Stimulated activated effector memory CD8-positive, alpha-beta T cell treated with anti-CD3 and anti-CD28 coated beads, Interleukin-12 subunit alpha, Interleukin-12 subunit beta, amount 100 ng/mL, for 72 hours (primary cell): ENCODE results near the gene THAP11.
"Not testable (repeated sequence)": the region's sequence is repeated elsewhere in the genome, so short reads cannot be mapped to it uniquely, and the experiment has no call there.

ENCODE experiments used
- ATAC-seq: fragments of 150-1000 bp; cut with Tn5 transposase; 2 replicates; pipeline ENCODE4 v1.10.0; 2021
- DNase-seq, 2 donors: peaks; one replicate each; pipeline ENCODE4 v3.0.0; 2021 to 2022; ENCODE audit warnings: low spot score in 2 of 2
- H3K27ac Mint-ChIP-seq: one replicate; pipeline ENCODE4 v1.8.0; 2022; ENCODE audit warnings: mild to moderate bottlenecking, mixed read lengths
- H3K36me3 Mint-ChIP-seq: one replicate; pipeline ENCODE4 v1.8.0; 2022; ENCODE audit warnings: mild to moderate bottlenecking, mixed read lengths
- H3K4me1 Mint-ChIP-seq: one replicate; pipeline ENCODE4 v1.8.0; 2022; ENCODE audit warnings: mixed read lengths
- H3K4me3 Mint-ChIP-seq: one replicate; pipeline ENCODE4 v1.8.0; 2022; ENCODE audit warnings: mild to moderate bottlenecking, mixed read lengths
- H3K9me3 Mint-ChIP-seq: one replicate; pipeline ENCODE4 v1.8.0; 2022; ENCODE audit warnings: mixed read lengths

Gene THAP11

GRCh38 chr16:67822511-67822910 lies 19.6 kb upstream of the THAP11 start:
- no peak overlapping the region for H3K4me3 Mint-ChIP-seq
- no peaks in the 10 kb centered on the region for H3K9me3 Mint-ChIP-seq
- H3K4me1 Mint-ChIP-seq, result no peaks in the 10 kb centered on the region
- ATAC-seq, result no peak
- no peak for DNase-seq
- H3K36me3 Mint-ChIP-seq, result no peaks in the 10 kb centered on the region
- no peak overlapping the region for H3K27ac Mint-ChIP-seq

- no peaks in the 10 kb centered on the region for H3K4me1 Mint-ChIP-seq
- H3K9me3 Mint-ChIP-seq, result no peaks in the 10 kb centered on the region
- H3K27ac Mint-ChIP-seq, result peak overlapping the region; percentile 32
- no peak for DNase-seq
- H3K4me3 Mint-ChIP-seq, result no peak overlapping the region
- no peak for ATAC-seq
- H3K36me3 Mint-ChIP-seq, result no peaks in the 10 kb centered on the region
Measured at GRCh38 chr16:67825119-67825518, 17.0 kb upstream of the THAP11 start.

DNA sequence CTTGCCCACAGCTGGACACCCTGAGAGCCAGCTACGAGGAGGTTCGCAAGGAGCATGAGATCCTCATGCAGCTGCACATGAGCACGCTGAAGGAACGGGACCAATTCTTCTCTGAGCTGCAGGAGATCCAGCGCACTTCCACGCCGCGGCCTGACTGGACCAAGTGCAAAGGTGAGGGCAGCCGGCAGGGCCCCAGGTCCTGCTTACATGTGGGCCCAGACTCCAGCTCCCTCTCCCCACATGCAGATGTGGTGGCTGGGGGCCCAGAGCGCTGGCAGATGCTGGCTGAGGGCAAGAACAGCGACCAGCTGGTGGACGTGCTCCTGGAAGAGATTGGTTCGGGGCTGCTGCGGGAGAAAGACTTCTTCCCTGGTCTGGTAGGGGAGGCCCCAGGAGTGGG lies 16.2 kb upstream of the THAP11 start:
- Mint-ChIP-seq H3K4me3 (no peak overlapping the region), H3K9me3 (no peaks in the 10 kb centered on the region), H3K27ac (no peak overlapping the region), H3K4me1 (peaks cover 3% of the 10 kb centered on the region), H3K36me3 (peaks cover 4% of the 10 kb centered on the region)
- DNase-seq (no peak), ATAC-seq (no peak)

DNA sequence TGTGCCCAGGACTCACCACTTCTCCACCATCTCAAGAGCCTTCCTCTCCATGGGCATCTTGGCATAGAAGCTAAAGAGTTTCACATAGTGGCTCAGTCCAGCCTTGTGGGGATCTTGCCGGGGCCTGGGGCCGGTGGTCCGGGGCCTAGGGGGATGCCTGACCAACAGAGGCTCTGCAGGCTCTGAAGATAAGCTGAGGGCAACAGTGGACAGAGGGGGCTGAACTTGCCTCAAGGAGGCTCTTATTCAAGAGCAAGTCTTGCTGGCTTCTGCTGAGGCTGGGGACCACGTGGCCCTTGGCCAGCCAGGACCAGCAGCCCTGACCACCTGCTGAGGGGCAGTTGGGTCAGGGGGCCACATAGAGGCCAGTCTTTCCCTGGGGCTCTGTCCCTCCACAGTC lies 13.5 kb upstream of the THAP11 start:
- DNase-seq (no peak), ATAC-seq (no peak)
- Mint-ChIP-seq H3K4me3 (no peak overlapping the region), H3K9me3 (no peaks in the 10 kb centered on the region), H3K36me3 (peaks cover 11% of the 10 kb centered on the region), H3K4me1 (peaks cover 21% of the 10 kb centered on the region), H3K27ac (no peak overlapping the region)

DNA sequence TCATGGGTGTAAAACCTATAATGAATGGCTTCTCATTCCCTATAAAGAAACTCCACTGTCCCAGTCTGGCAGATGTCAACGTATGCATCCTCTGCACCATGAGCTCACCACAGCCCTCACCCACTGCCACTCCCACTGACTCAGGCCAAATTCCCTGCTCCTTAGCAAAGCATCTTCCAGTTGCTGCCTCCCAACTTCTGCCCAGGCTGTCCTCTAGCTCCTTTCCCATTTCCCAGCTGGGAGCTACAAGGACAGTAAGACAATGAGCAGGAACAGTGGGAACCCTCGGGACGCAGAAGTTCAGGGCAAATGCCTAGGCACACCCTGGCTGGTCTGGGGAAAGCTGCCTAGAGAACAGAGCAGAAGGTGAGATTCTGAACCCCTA lies 9.1 kb upstream of the THAP11 start:
- Mint-ChIP-seq H3K4me3 (peak overlapping the region; percentile 89), H3K9me3 (no peaks in the 10 kb centered on the region), H3K27ac (peak overlapping the region; percentile 95), H3K4me1 (peaks cover 21% of the 10 kb centered on the region), H3K36me3 (peaks cover 11% of the 10 kb centered on the region)
- DNase-seq (peak in 1 of 2 donors; percentile 58), ATAC-seq (no peak)

- Mint-ChIP-seq H3K4me1 (peaks cover 21% of the 10 kb centered on the region), H3K9me3 (no peaks in the 10 kb centered on the region), H3K27ac (peak overlapping the region; percentile 95), H3K36me3 (peaks cover 11% of the 10 kb centered on the region), H3K4me3 (peak overlapping the region; percentile 89)
- ATAC-seq (peak; percentile 99), DNase-seq (peak; percentile 90 to 97)
Measured at GRCh38 chr16:67833415-67834241, 8.5 kb upstream of the THAP11 start.

- Mint-ChIP-seq H3K27ac (peak overlapping the region; percentile 95), H3K4me3 (peak overlapping the region; percentile 89), H3K9me3 (no peaks in the 10 kb centered on the region), H3K4me1 (peaks cover 21% of the 10 kb centered on the region), H3K36me3 (peaks cover 11% of the 10 kb centered on the region)
- ATAC-seq (no peak), DNase-seq (no peak)
Measured at GRCh38 chr16:67834242-67834614, 7.9 kb upstream of the THAP11 start.

DNA sequence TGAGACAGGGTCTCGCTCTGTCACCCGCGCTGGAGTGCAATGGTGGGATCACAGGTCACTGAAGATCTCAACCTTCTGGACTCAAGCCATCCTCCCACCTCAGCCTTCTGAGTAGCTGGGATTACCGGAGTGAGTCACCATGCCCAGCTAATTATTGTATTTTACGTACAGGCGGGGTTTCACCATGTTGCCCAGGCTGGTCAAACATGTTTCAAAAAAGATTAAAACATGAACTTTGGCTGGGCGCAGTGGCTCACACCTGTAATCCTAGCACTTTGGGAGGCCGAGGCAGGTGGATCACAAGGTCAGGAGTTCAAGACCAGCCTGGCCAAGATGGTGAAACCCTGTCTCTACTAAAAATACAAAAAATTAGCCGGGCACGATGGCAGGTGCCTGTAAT lies 4.9 kb upstream of the THAP11 start:
- not testable (repeated sequence) for H3K36me3 Mint-ChIP-seq, H3K9me3 Mint-ChIP-seq, DNase-seq, ATAC-seq, H3K4me3 Mint-ChIP-seq, H3K27ac Mint-ChIP-seq
- H3K4me1 Mint-ChIP-seq, result peaks cover 17% of the 10 kb centered on the region

DNA sequence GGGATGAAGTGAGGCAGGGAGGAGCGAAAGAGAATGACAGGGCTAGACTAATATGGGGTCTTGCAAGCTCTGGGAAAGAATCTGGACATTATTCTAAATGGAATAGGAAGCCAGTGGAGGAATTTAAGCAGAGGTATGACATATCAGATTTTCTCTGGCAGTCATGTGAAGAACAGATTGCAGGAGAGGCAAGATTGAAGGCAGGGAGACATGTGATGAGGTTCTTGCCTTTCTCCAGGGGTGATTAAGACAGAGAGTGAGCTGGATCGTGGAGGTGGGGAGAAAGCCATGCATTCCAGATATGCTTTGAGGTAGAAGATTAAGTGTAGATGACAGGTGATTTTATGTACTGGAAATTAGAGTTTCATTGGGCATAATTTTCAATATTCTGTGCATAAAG lies 4.3 kb upstream of the THAP11 start:
- peaks cover 14% of the 10 kb centered on the region for H3K4me1 Mint-ChIP-seq
- DNase-seq, result no peak
- H3K27ac Mint-ChIP-seq, result no peak overlapping the region
- H3K36me3 Mint-ChIP-seq, result peaks cover 3% of the 10 kb centered on the region
- H3K9me3 Mint-ChIP-seq, result no peaks in the 10 kb centered on the region
- ATAC-seq, result no peak
- H3K4me3 Mint-ChIP-seq, result no peak overlapping the region

DNA sequence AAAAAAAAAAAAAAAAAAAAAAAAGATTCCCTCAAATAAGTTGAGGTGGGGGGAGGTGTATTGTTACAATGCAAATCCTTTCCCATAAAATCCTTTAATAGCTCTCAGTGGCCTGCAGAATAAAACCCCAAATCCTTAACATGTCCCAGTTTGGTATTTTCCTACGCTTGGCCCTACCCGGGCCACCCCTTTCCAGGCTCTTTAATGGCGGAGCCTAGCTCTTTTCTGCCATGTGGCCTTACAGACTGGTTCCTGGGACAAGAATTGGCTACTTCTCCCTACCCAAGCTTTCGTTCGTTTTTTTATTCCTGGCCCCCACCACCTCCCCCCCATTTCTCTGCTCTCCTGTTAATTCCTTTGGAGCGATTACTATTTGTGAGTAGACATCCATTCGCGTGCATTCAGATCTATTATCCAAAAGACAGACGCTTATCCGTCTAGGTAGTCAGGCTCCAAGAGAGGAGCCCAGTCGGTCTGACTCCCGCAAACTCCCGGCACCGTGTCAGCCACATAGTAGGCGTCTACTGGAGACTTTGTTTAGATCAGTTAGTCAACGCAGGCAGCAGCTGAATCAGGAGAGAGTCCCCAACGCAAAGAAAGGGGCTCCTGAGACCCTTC lies 813 bp upstream of the THAP11 start:
- H3K27ac Mint-ChIP-seq, result peak overlapping the region; percentile 92
- H3K4me1 Mint-ChIP-seq, result peaks cover 34% of the 10 kb centered on the region
- no peak for DNase-seq
- H3K4me3 Mint-ChIP-seq, result peak overlapping the region; percentile 98
- H3K36me3 Mint-ChIP-seq, result peaks cover 29% of the 10 kb centered on the region
- no peaks in the 10 kb centered on the region for H3K9me3 Mint-ChIP-seq
- ATAC-seq, result no peak

DNA sequence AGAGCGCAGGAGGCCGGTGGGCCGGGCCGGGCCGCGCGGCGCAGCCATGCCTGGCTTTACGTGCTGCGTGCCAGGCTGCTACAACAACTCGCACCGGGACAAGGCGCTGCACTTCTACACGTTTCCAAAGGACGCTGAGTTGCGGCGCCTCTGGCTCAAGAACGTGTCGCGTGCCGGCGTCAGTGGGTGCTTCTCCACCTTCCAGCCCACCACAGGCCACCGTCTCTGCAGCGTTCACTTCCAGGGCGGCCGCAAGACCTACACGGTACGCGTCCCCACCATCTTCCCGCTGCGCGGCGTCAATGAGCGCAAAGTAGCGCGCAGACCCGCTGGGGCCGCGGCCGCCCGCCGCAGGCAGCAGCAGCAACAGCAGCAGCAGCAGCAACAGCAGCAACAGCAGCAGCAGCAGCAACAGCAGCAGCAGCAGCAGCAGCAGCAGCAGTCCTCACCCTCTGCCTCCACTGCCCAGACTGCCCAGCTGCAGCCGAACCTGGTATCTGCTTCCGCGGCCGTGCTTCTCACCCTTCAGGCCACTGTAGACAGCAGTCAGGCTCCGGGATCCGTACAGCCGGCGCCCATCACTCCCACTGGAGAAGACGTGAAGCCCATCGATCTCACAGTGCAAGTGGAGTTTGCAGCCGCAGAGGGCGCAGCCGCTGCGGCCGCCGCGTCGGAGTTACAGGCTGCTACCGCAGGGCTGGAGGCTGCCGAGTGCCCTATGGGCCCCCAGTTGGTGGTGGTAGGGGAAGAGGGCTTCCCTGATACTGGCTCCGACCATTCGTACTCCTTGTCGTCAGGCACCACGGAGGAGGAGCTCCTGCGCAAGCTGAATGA lies 606 bp downstream of the THAP11 start:
- peak; percentile 49 to 81 for DNase-seq
- peak overlapping the region; percentile 92 for H3K27ac Mint-ChIP-seq
- peak; percentile 37 for ATAC-seq
- no peaks in the 10 kb centered on the region for H3K9me3 Mint-ChIP-seq
- peaks cover 34% of the 10 kb centered on the region for H3K36me3 Mint-ChIP-seq
- H3K4me1 Mint-ChIP-seq, result peaks cover 38% of the 10 kb centered on the region
- peak overlapping the region; percentile 98 for H3K4me3 Mint-ChIP-seq

- Mint-ChIP-seq H3K36me3 (peaks cover 35% of the 10 kb centered on the region), H3K4me3 (peak overlapping the region; percentile 98), H3K9me3 (no peaks in the 10 kb centered on the region), H3K4me1 (peaks cover 41% of the 10 kb centered on the region), H3K27ac (peak overlapping the region; percentile 92)
- no peak for ATAC-seq
- DNase-seq, result no peak
Measured at GRCh38 chr16:67843343-67843765, 1.2 kb downstream of the THAP11 start.

DNA sequence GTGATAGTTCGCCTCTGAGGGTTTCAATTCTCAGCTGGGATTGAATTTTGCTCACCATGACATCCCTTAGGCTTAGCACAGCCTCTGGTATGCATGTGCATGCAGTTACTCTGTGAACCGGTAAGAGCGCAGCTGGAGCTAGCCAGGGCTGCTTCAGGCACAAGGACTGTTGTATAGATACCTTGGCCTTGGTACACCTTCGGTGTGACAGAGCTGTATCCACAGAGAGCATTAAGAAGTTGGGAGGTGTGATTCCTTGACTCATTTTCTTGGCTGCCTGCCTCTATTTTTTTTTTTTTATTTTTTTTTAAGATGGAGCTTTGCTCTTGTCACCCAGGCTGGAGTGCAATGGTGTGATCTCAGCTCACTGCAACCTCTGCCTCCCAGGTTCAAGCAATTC lies 2.4 kb downstream of the THAP11 start:
- H3K36me3 Mint-ChIP-seq, result peaks cover 42% of the 10 kb centered on the region
- H3K4me3 Mint-ChIP-seq, result peak overlapping the region; percentile 98
- ATAC-seq (no peak), DNase-seq (no peak)
- H3K9me3 Mint-ChIP-seq, result no peaks in the 10 kb centered on the region
- no peak overlapping the region for H3K27ac Mint-ChIP-seq
- peaks cover 41% of the 10 kb centered on the region for H3K4me1 Mint-ChIP-seq

GRCh38 chr16:67845291-67846062 lies 3.4 kb downstream of the THAP11 start:
- Mint-ChIP-seq H3K27ac (peak overlapping the region; percentile 93), H3K4me1 (peaks cover 41% of the 10 kb centered on the region), H3K36me3 (peaks cover 51% of the 10 kb centered on the region), H3K9me3 (no peaks in the 10 kb centered on the region), H3K4me3 (peak overlapping the region; percentile 98)
- DNase-seq (peak in 1 of 2 donors; percentile 58), ATAC-seq (no peak)

GRCh38 chr16:67846063-67846319 lies 3.9 kb downstream of the THAP11 start:
- no peaks in the 10 kb centered on the region for H3K9me3 Mint-ChIP-seq

More at GRCh38 chr16:67846063-67846319, 3.9 kb downstream of the THAP11 start:
- DNase-seq, result no peak
- ATAC-seq, result no peak
- H3K36me3 Mint-ChIP-seq, result peaks cover 52% of the 10 kb centered on the region
- peak overlapping the region; percentile 98 for H3K4me3 Mint-ChIP-seq
- peaks cover 41% of the 10 kb centered on the region for H3K4me1 Mint-ChIP-seq
- peak overlapping the region; percentile 93 for H3K27ac Mint-ChIP-seq
